Measurements from ENCODE around the gene MAPRE3.

GRCh38 chr2:26957534-26957933, 12.9 kb upstream of the MAPRE3 start:
- TF ChIP-seq, protein P1, sequence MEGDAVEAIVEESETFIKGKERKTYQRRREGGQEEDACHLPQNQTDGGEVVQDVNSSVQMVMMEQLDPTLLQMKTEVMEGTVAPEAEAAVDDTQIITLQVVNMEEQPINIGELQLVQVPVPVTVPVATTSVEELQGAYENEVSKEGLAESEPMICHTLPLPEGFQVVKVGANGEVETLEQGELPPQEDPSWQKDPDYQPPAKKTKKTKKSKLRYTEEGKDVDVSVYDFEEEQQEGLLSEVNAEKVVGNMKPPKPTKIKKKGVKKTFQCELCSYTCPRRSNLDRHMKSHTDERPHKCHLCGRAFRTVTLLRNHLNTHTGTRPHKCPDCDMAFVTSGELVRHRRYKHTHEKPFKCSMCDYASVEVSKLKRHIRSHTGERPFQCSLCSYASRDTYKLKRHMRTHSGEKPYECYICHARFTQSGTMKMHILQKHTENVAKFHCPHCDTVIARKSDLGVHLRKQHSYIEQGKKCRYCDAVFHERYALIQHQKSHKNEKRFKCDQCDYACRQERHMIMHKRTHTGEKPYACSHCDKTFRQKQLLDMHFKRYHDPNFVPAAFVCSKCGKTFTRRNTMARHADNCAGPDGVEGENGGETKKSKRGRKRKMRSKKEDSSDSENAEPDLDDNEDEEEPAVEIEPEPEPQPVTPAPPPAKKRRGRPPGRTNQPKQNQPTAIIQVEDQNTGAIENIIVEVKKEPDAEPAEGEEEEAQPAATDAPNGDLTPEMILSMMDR (IDR thresholded peaks at IDR 0.05) = no peak
- TF ChIP-seq POLR2A (IDR thresholded peaks at IDR 0.05) = no peak
